OCI-LY7 (cell line): ENCODE measurements around the gene PRRX2.
"Not testable (repeated sequence)": the region's sequence is repeated elsewhere in the genome, so short reads cannot be mapped to it uniquely, and the experiment has no call there.

ENCODE experiments used
- EZH2phosphoT487 ChIP-seq: fragments of 200-600 bp; sonication (generic); IDR thresholded peaks from 2 replicates; pipeline ENCODE4 v1.6.1; 2018; ENCODE audit warnings: low read depth, borderline replicate concordance, mild to moderate bottlenecking, mixed run types, antibody characterized with exemption, low read length, moderate library complexity, mixed read lengths
- TF ChIP-seq, protein P1 (sequence below): fragments of 200-600 bp; sonication (generic); conservative IDR thresholded peaks from 2 replicates; pipeline ENCODE4 v1.5.1; 2014; ENCODE audit warnings: mild to moderate bottlenecking, antibody characterized with exemption, low read length, moderate library complexity, mixed read lengths

DNA sequence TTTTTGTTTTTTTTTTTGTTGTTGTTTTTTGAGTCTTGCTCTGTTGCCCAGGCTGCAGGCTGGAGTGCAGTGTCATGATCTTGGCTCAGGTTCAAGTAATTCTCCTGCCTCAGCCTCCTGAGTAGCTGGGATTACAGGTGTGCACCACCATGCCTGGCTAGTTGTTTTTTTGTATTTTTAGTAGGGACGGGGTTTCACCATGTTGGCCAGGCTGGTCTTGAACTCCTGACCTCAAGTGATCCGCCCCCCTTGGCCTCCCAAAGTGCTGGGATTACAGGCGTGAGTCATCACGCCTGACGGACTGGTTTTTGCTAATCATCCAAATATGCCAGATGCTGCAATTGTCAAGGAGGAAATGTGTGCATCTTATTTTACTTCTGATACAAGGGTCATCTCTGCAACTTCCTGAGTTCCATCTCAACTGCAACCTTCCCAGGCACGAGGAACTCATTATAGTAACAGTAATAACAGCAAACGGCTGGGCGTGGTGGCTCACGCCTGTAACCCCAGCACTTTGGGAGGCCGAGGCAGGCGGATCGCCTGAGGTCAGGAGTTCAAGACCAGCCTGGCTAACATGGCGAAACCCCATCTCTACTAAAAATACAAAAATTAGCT, 97.0 kb downstream of the PRRX2 start:
- TF ChIP-seq, protein P1, sequence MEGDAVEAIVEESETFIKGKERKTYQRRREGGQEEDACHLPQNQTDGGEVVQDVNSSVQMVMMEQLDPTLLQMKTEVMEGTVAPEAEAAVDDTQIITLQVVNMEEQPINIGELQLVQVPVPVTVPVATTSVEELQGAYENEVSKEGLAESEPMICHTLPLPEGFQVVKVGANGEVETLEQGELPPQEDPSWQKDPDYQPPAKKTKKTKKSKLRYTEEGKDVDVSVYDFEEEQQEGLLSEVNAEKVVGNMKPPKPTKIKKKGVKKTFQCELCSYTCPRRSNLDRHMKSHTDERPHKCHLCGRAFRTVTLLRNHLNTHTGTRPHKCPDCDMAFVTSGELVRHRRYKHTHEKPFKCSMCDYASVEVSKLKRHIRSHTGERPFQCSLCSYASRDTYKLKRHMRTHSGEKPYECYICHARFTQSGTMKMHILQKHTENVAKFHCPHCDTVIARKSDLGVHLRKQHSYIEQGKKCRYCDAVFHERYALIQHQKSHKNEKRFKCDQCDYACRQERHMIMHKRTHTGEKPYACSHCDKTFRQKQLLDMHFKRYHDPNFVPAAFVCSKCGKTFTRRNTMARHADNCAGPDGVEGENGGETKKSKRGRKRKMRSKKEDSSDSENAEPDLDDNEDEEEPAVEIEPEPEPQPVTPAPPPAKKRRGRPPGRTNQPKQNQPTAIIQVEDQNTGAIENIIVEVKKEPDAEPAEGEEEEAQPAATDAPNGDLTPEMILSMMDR = not testable (repeated sequence)
- not testable (repeated sequence) for TF ChIP-seq EZH2phosphoT487
